Esophagus muscularis mucosa (tissue), 4 donors: ENCODE data around the gene DACH1.

ENCODE experiments used
- CTCF ChIP-seq, 3 experiments: fragments of 200-600 bp in 2 of 3; fragments of 450-650 bp in 1 of 3; sonication (generic) in 2 of 3; IDR thresholded peaks; one replicate each; pipeline ENCODE4 v1.5.1; 2017 to 2019; ENCODE audit warnings: antibody characterized with exemption in 3 of 3, mild to moderate bottlenecking in 2 of 3, moderate library complexity in 1 of 3
- EP300 ChIP-seq: sonication (generic); formaldehyde crosslinking; IDR thresholded peaks from one replicate; pipeline ENCODE4 v1.6.1; 2017; ENCODE audit warnings: antibody characterized with exemption
- POLR2A ChIP-seq: fragments of 450-650 bp; IDR thresholded peaks from one replicate; pipeline ENCODE4 v1.6.1; 2017; ENCODE audit warnings: antibody characterized with exemption, moderate library complexity, mild to moderate bottlenecking, low read depth
- POLR2AphosphoS5 ChIP-seq, 2 donors: sonication (generic); formaldehyde crosslinking; IDR thresholded peaks; one replicate each; pipeline ENCODE4 v1.6.1; 2017; ENCODE audit warnings: antibody characterized with exemption in 2 of 2

GRCh38 chr13:71399631-71400215, 467.3 kb downstream of the DACH1 start:
- no peak for TF ChIP-seq CTCF (IDR thresholded peaks at IDR 0.05)
- TF ChIP-seq POLR2A: no peak
- TF ChIP-seq POLR2AphosphoS5 (IDR thresholded peaks at IDR 0.05): no peak
- no peak for TF ChIP-seq EP300
